IMR-90 (cell line): ENCODE data around the gene RPH3AL. TPM values are rescaled to one million over a fixed set of nuclear protein-coding genes. Genes with fewer than 3 reads are reported as not detected.

ENCODE experiments used
- ATAC-seq: fragments of 200-7000 bp; cut with Tn5 transposase; 2 replicates; pipeline ENCODE4 v1.9.1; 2020; ENCODE audit warnings: low read depth, mild to moderate bottlenecking, moderate library complexity
- BruUV-seq: library from RNA; stranded (reverse); fragments of 400-500 nt; replicated peaks from 2 replicates; lab custom pipeline; 2021; lab: Mats Ljungman, UMichigan
- CTCF ChIA-PET: fragments of 300-600 bp; formaldehyde crosslinking; extraction: SDS; loops from one replicate; lab custom pipeline; 2021; ENCODE audit warnings: antibody characterized with exemption; lab: Yijun Ruan, JAX
- POLR2A ChIA-PET: fragments of 300-600 bp; sonication (Branson Sonifier 250); formaldehyde crosslinking; loops from one replicate; lab custom pipeline; 2022; ENCODE audit warnings: antibody characterized with exemption; ENCODE audit not compliant: unreplicated experiment; lab: Charles Lee
- DNase-seq: peaks from one replicate; pipeline ENCODE4 v3.0.0; 2013
- H2AFZ ChIP-seq: replicated peaks from 2 replicates; pipeline ENCODE3; 2013; ENCODE audit warnings: low read length, mild to moderate bottlenecking; ENCODE audit not compliant: poor library complexity
- H2AK5ac ChIP-seq: 2 replicates; pipeline ENCODE4 v1.6.1; 2013; ENCODE audit warnings: low read depth, low read length, inconsistent platforms
- H2AK9ac ChIP-seq: replicated peaks from 2 replicates; pipeline ENCODE3; 2013; ENCODE audit warnings: mild to moderate bottlenecking, low read depth, low read length, moderate library complexity; ENCODE audit not compliant: poor library complexity
- H2BK120ac ChIP-seq: 2 replicates; pipeline ENCODE4 v1.6.1; 2013; ENCODE audit warnings: low read depth, low read length, inconsistent platforms
- H2BK15ac ChIP-seq: 3 replicates; pipeline ENCODE4 v1.6.1; 2013; ENCODE audit warnings: low read depth, low read length, inconsistent platforms
- H2BK20ac ChIP-seq: 2 replicates; pipeline ENCODE4 v1.6.1; 2013; ENCODE audit warnings: low read depth, mild to moderate bottlenecking, inconsistent platforms, low read length, moderate library complexity
- H2BK5ac ChIP-seq: 2 replicates; pipeline ENCODE4 v1.6.1; 2013; ENCODE audit warnings: mild to moderate bottlenecking, low read depth, low read length, inconsistent platforms; ENCODE audit not compliant: poor library complexity, severe bottlenecking
- H3K14ac ChIP-seq: replicated peaks from 2 replicates; pipeline ENCODE4 v1.6.1; 2013; ENCODE audit warnings: low read depth, low read length, inconsistent platforms
- H3K18ac ChIP-seq: 2 replicates; pipeline ENCODE4 v1.6.1; 2013; ENCODE audit warnings: low read depth, low read length, control low read depth
- H3K23ac ChIP-seq: 2 replicates; pipeline ENCODE4 v1.6.1; 2013; ENCODE audit warnings: low read depth, low read length, inconsistent platforms
- H3K27ac ChIP-seq: 2 replicates; pipeline ENCODE4 v1.5.1; 2013; ENCODE audit warnings: mild to moderate bottlenecking, control low read depth, low read length; ENCODE audit not compliant: insufficient read depth
- H3K27me3 ChIP-seq: 2 replicates; pipeline ENCODE4 v1.6.1; 2013; ENCODE audit warnings: low read length; ENCODE audit not compliant: control insufficient read depth, insufficient read depth
- H3K36me3 ChIP-seq: 2 replicates; pipeline ENCODE4 v1.6.1; 2013; ENCODE audit warnings: low read length, mixed read lengths; ENCODE audit not compliant: control insufficient read depth, insufficient read depth
- H3K4ac ChIP-seq: 2 replicates; pipeline ENCODE4 v1.6.1; 2013; ENCODE audit warnings: low read depth, low read length, inconsistent platforms
- H3K4me1 ChIP-seq: 2 replicates; pipeline ENCODE4 v1.6.1; 2013; ENCODE audit warnings: low read length, mixed read lengths; ENCODE audit not compliant: control insufficient read depth, insufficient read depth
- H3K4me2 ChIP-seq: 2 replicates; pipeline ENCODE4 v1.6.1; 2013; ENCODE audit warnings: low read depth, mild to moderate bottlenecking, control low read depth, low read length, moderate library complexity
- H3K4me3 ChIP-seq: 2 replicates; pipeline ENCODE4 v1.5.1; 2013; ENCODE audit warnings: low read depth, mild to moderate bottlenecking, control low read depth, low read length, moderate library complexity; ENCODE audit not compliant: insufficient read depth
- H3K56ac ChIP-seq: 2 replicates; pipeline ENCODE4 v1.6.1; 2013; ENCODE audit warnings: low read length, inconsistent platforms; ENCODE audit not compliant: insufficient read depth; ENCODE audit errors: extremely low read depth
- H3K79me1 ChIP-seq, 2 experiments: 2 replicates each; pipeline ENCODE4 v1.6.1; 2013; ENCODE audit warnings: low read length in 2 of 2, inconsistent platforms in 1 of 2, low read depth in 1 of 2
- H3K9ac ChIP-seq: 2 replicates; pipeline ENCODE4 v1.6.1; 2013; ENCODE audit warnings: low read depth, low read length, control low read depth
- H3K9me1 ChIP-seq: 2 replicates; pipeline ENCODE4 v1.6.1; 2013; ENCODE audit warnings: low read length, inconsistent platforms; ENCODE audit not compliant: insufficient read depth
- H3K9me3 ChIP-seq: 2 replicates; pipeline ENCODE4 v1.6.1; 2013; ENCODE audit warnings: low read length; ENCODE audit not compliant: control insufficient read depth, insufficient read depth
- H4K20me1 ChIP-seq: 2 replicates; pipeline ENCODE4 v1.6.1; 2013; ENCODE audit warnings: low read length, inconsistent platforms; ENCODE audit not compliant: insufficient read depth
- H4K5ac ChIP-seq: 2 replicates; pipeline ENCODE4 v1.6.1; 2013; ENCODE audit warnings: mild to moderate bottlenecking, low read depth, low read length, control low read depth
- H4K8ac ChIP-seq, 2 experiments: 2 replicates each; pipeline ENCODE4 v1.6.1; 2013; ENCODE audit warnings: low read depth in 2 of 2, low read length in 2 of 2, control low read depth in 1 of 2, inconsistent platforms in 1 of 2
- H4K91ac ChIP-seq: 2 replicates; pipeline ENCODE4 v1.6.1; 2013; ENCODE audit warnings: low read depth, low read length, inconsistent platforms; ENCODE audit not compliant: insufficient read depth
- CEBPB ChIP-seq: IDR thresholded peaks from 2 replicates; pipeline ENCODE4 v1.6.1; 2012; ENCODE audit warnings: low read depth, low read length, improper control_type of control experiment
- FOS ChIP-seq: fragments of 150-350 bp; IDR thresholded peaks from 2 replicates; pipeline ENCODE4 v1.6.1; 2016; ENCODE audit warnings: low read depth, low read length
- MAFK ChIP-seq: IDR thresholded peaks from 2 replicates; pipeline ENCODE4 v1.6.1; 2012; ENCODE audit warnings: low read depth, low read length, improper control_type of control experiment
- NFE2L2 ChIP-seq: fragments of 150-350 bp; IDR thresholded peaks from 2 replicates; pipeline ENCODE4 v1.6.1; 2016; ENCODE audit warnings: low read depth, mild to moderate bottlenecking, low read length
- RAD21 ChIP-seq: IDR thresholded peaks from 2 replicates; pipeline ENCODE4 v1.6.1; 2012; ENCODE audit warnings: low read length, improper control_type of control experiment
- RCOR1 ChIP-seq: IDR thresholded peaks from 2 replicates; pipeline ENCODE4 v1.6.1; 2012; ENCODE audit warnings: mild to moderate bottlenecking, low read length, improper control_type of control experiment; ENCODE audit not compliant: insufficient replicate concordance
- RFX5 ChIP-seq: IDR thresholded peaks from 2 replicates; pipeline ENCODE4 v1.8.0; 2012; ENCODE audit warnings: low read depth, mild to moderate bottlenecking, low read length, moderate library complexity
- whole genome bisulfite sequencing, 2 experiments: methylation state at CpG; one replicate each; pipeline versions ENCODE4 v1.1.5 to v1.1.7; 2013; ENCODE audit warnings: missing lambda C conversion rate in 2 of 2; ENCODE audit not compliant: insufficient read length in 1 of 2; ENCODE audit errors: extremely low coverage in 2 of 2; 5-methylcytosine and 5-hydroxymethylcytosine counted together
- dilution Hi-C: fragments of 300-500 bp; cut with HindIII; formaldehyde crosslinking; loops from one replicate; pipeline ENCODE4 v1.14.3; 2018; ENCODE audit warnings: low sequenced_read_pairs; ENCODE audit not compliant: unreplicated experiment
- in situ Hi-C: fragments of 300-500 bp; cut with MboI; formaldehyde crosslinking; loops from 3 replicates; pipeline ENCODE4 v1.14.3; 2019; ENCODE audit warnings: low sequenced_read_pairs, inconsistent platforms, mixed read lengths
- intact Hi-C: fragments of 100-400 bp; cut with micrococcal nuclease; formaldehyde crosslinking; loops from 2 replicates; pipeline ENCODE4 v1.10.0; 2022
- polyA plus RNA-seq, 3 experiments: library from polyadenylated mRNA; depleted of rRNA; stranded (reverse); fragments of >200 nt; gene quantifications; 2 replicates each; pipeline ENCODE4 v1.2.3, GENCODE V29; 2012; ENCODE audit warnings: low replicate concordance in 1 of 3
- total RNA-seq: library from RNA; depleted of rRNA; stranded (reverse); fragments of >200 nt; gene quantifications from 2 replicates; pipeline ENCODE4 v1.2.3, GENCODE V29; 2012
- TF ChIP-seq, protein P1 (sequence below): fragments of 150-350 bp; IDR thresholded peaks from 2 replicates; pipeline ENCODE4 v1.6.1; 2017; ENCODE audit warnings: mild to moderate bottlenecking, antibody characterized with exemption, low read length, low read depth
- TF ChIP-seq, protein P2 (sequence below): fragments of 150-350 bp; IDR thresholded peaks from 2 replicates; pipeline ENCODE4 v1.6.1; 2016; ENCODE audit warnings: low read depth, mild to moderate bottlenecking, low read length, moderate library complexity, borderline replicate concordance

Gene RPH3AL
- total and polyA plus RNA-seq, 2 of the 4 experiments (the other 2 are of a cell fraction) = 1.8 to 2.5 TPM

- BruUV-seq = no TSS peak
- Histone ChIP-seq H3K14ac (no peak overlapping the region), H2BK5ac (no peak overlapping the region), H3K9ac (no peak overlapping the region), H2BK15ac (no peak overlapping the region), H3K4me1 (no peaks in the 10 kb centered on the region), H3K9me1 (no peaks in the 10 kb centered on the region), H3K18ac (no peak overlapping the region), H2BK20ac (no peak overlapping the region), H3K9me3 (no peaks in the 10 kb centered on the region), H3K27ac (no peak overlapping the region), H4K91ac (no peak overlapping the region), H2AK9ac (peak overlapping the region; percentile 55), H3K36me3 (no peaks in the 10 kb centered on the region), H3K4ac (no peak overlapping the region), H2BK120ac (no peak overlapping the region), H2AK5ac (no peak overlapping the region), H2AFZ (peak overlapping the region; percentile 43), H3K56ac (no peak overlapping the region), H3K27me3 (peaks cover 6% of the 10 kb centered on the region; the same call in 1 of the 2 replicates), H3K4me3 (no peak overlapping the region), H3K4me2 (no peak overlapping the region), H4K8ac (no peak overlapping the region), H3K79me1 (no peaks in the 10 kb centered on the region), H4K20me1 (no peaks in the 10 kb centered on the region), H3K23ac (no peak overlapping the region), H4K5ac (no peak overlapping the region)
- POLR2A ChIA-PET = no interaction called here
- DNase-seq (no peak), ATAC-seq (0 out of 2 replicates have a peak, but pooled peaks have one; percentile 11)
- TF ChIP-seq NFE2L2 (no peak), FOS (no peak), RAD21 (no peak), CEBPB (no peak), RFX5 (no peak), MAFK (no peak), RCOR1 (no peak)
- TF ChIP-seq, protein P1, sequence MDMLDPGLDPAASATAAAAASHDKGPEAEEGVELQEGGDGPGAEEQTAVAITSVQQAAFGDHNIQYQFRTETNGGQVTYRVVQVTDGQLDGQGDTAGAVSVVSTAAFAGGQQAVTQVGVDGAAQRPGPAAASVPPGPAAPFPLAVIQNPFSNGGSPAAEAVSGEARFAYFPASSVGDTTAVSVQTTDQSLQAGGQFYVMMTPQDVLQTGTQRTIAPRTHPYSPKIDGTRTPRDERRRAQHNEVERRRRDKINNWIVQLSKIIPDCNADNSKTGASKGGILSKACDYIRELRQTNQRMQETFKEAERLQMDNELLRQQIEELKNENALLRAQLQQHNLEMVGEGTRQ = no peak
- TF ChIP-seq, protein P2, sequence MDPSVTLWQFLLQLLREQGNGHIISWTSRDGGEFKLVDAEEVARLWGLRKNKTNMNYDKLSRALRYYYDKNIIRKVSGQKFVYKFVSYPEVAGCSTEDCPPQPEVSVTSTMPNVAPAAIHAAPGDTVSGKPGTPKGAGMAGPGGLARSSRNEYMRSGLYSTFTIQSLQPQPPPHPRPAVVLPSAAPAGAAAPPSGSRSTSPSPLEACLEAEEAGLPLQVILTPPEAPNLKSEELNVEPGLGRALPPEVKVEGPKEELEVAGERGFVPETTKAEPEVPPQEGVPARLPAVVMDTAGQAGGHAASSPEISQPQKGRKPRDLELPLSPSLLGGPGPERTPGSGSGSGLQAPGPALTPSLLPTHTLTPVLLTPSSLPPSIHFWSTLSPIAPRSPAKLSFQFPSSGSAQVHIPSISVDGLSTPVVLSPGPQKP = no peak
- in situ Hi-C loops = no loop called here
- intact Hi-C loops = no loop called here
- CTCF ChIA-PET = no interaction called here
- dilution Hi-C loops = no loop called here
- WGBS, 2 experiments = 80% methylated on average over 7 of the region's 34 CpGs; no CpG with 5 or more reads in 1 of the 2 experiments
Measured at GRCh38 chr17:236641-237405, 115.8 kb downstream of the RPH3AL start.
